WERI-Rb-1 (cell line): ENCODE results near the gene WWOX.

Experiments used
- DNase-seq: peaks from one replicate; pipeline ENCODE4 v3.0.0-alpha.2; 2020
- H3K27ac ChIP-seq: fragments of 250-450 bp; sonication (Bioruptor Pico); 2 replicates; pipeline ENCODE4 v1.5.1; 2020; ENCODE audit warnings: mild to moderate bottlenecking, moderate library complexity
- H3K27me3 ChIP-seq: fragments of 250-450 bp; sonication (Bioruptor Pico); 2 replicates; pipeline ENCODE4 v1.5.1; 2021; ENCODE audit warnings: mild to moderate bottlenecking, low read depth, moderate library complexity; ENCODE audit not compliant: insufficient read depth, severe bottlenecking
- H3K36me3 ChIP-seq: fragments of 250-450 bp; sonication (Bioruptor Pico); 2 replicates; pipeline ENCODE4 v1.5.1; 2020; ENCODE audit warnings: mild to moderate bottlenecking, moderate library complexity
- H3K4me3 ChIP-seq: 2 replicates; pipeline ENCODE4 v1.5.1; 2011; ENCODE audit warnings: low read depth, mild to moderate bottlenecking, control low read depth, low read length
- H3K9me3 ChIP-seq: fragments of 250-450 bp; sonication (Bioruptor Pico); 2 replicates; pipeline ENCODE4 v1.5.1; 2021; ENCODE audit warnings: mild to moderate bottlenecking, moderate library complexity; ENCODE audit not compliant: severe bottlenecking
- CTCF ChIP-seq: IDR thresholded peaks from 2 replicates; pipeline ENCODE4 v1.5.1; 2011; ENCODE audit warnings: low read depth, mild to moderate bottlenecking, control low read depth, inconsistent platforms, low read length

WWOX gene

GRCh38 chr16:78837706-78838105, 738.3 kb downstream of the WWOX start:
- no peaks in the 10 kb centered on the region for H3K9me3 ChIP-seq
- TF ChIP-seq CTCF, result no peak
- H3K27me3 ChIP-seq, result no peaks in the 10 kb centered on the region
- no peak for DNase-seq
- no peak overlapping the region for H3K4me3 ChIP-seq
- H3K36me3 ChIP-seq, result no peaks in the 10 kb centered on the region
- no peak overlapping the region for H3K27ac ChIP-seq

GRCh38 chr16:78838276-78838675, 738.8 kb downstream of the WWOX start:
- H3K36me3 ChIP-seq, result no peaks in the 10 kb centered on the region
- no peak for DNase-seq
- H3K27me3 ChIP-seq, result no peaks in the 10 kb centered on the region
- no peaks in the 10 kb centered on the region for H3K9me3 ChIP-seq
- no peak overlapping the region for H3K4me3 ChIP-seq
- no peak overlapping the region for H3K27ac ChIP-seq
- no peak for TF ChIP-seq CTCF

- no peak for DNase-seq
- no peak for TF ChIP-seq CTCF
- H3K27ac ChIP-seq, result no peak overlapping the region
- H3K9me3 ChIP-seq, result no peaks in the 10 kb centered on the region
- H3K36me3 ChIP-seq, result no peaks in the 10 kb centered on the region
- no peak overlapping the region for H3K4me3 ChIP-seq
- H3K27me3 ChIP-seq, result no peaks in the 10 kb centered on the region
Measured at GRCh38 chr16:78842950-78843349, 743.5 kb downstream of the WWOX start.

- no peaks in the 10 kb centered on the region for H3K36me3 ChIP-seq
- no peaks in the 10 kb centered on the region for H3K9me3 ChIP-seq
- H3K27me3 ChIP-seq, result no peaks in the 10 kb centered on the region
- TF ChIP-seq CTCF, result no peak
- no peak overlapping the region for H3K4me3 ChIP-seq
- H3K27ac ChIP-seq, result no peak overlapping the region
- no peak for DNase-seq
Measured at GRCh38 chr16:78843978-78844377, 744.5 kb downstream of the WWOX start.

GRCh38 chr16:78844682-78845081, 745.2 kb downstream of the WWOX start:
- no peaks in the 10 kb centered on the region for H3K36me3 ChIP-seq
- H3K27me3 ChIP-seq, result no peaks in the 10 kb centered on the region
- no peak overlapping the region for H3K4me3 ChIP-seq
- H3K9me3 ChIP-seq, result no peaks in the 10 kb centered on the region
- TF ChIP-seq CTCF, result no peak
- H3K27ac ChIP-seq, result no peak overlapping the region
- DNase-seq, result no peak

- Histone ChIP-seq H3K27ac (no peak overlapping the region), H3K27me3 (no peaks in the 10 kb centered on the region), H3K4me3 (no peak overlapping the region), H3K9me3 (no peaks in the 10 kb centered on the region), H3K36me3 (no peaks in the 10 kb centered on the region)
- no peak for DNase-seq
- no peak for TF ChIP-seq CTCF
Measured at GRCh38 chr16:78851266-78851665, 751.8 kb downstream of the WWOX start.
